GM23248 (cell line): ENCODE data around the gene PIGR. TPM values are rescaled to one million over a fixed set of nuclear protein-coding genes. Genes with fewer than 3 reads are reported as not detected.
A peak's percentile ranks its signal among the peaks of the same experiment; 100 is the strongest.

Source experiments
- DNase-seq: peaks from one replicate; pipeline ENCODE4 v3.0.0-alpha.2; 2015
- H2AFZ ChIP-seq: fragments of 200-600 bp; sonication (generic); 2 replicates; pipeline ENCODE4 v1.6.1; 2016; ENCODE audit warnings: antibody characterized with exemption
- H3F3A ChIP-seq: fragments of 200-600 bp; sonication (generic); 2 replicates; pipeline ENCODE4 v1.6.1; 2016; ENCODE audit warnings: mild to moderate bottlenecking, antibody characterized with exemption, mixed run types; ENCODE audit not compliant: insufficient read depth
- H3K27ac ChIP-seq: fragments of 200-600 bp; sonication (generic); 2 replicates; pipeline ENCODE4 v1.5.1; 2016; ENCODE audit warnings: mild to moderate bottlenecking
- H3K27me3 ChIP-seq: fragments of 200-600 bp; sonication (generic); replicated peaks from 2 replicates; pipeline ENCODE4 v1.6.1; 2016; ENCODE audit warnings: mild to moderate bottlenecking; ENCODE audit not compliant: insufficient read depth
- H3K36me3 ChIP-seq: fragments of 200-600 bp; sonication (generic); 2 replicates; pipeline ENCODE4 v1.6.1; 2016; ENCODE audit warnings: low read depth, mild to moderate bottlenecking
- H3K4me1 ChIP-seq: fragments of 200-600 bp; sonication (generic); 2 replicates; pipeline ENCODE4 v1.6.1; 2016; ENCODE audit warnings: mild to moderate bottlenecking; ENCODE audit not compliant: insufficient read depth
- H3K4me2 ChIP-seq: fragments of 200-600 bp; sonication (generic); one replicate; pipeline ENCODE4 v1.6.1; 2016; ENCODE audit warnings: mild to moderate bottlenecking; ENCODE audit not compliant: unreplicated experiment
- H3K4me3 ChIP-seq: fragments of 200-600 bp; sonication (generic); 2 replicates; pipeline ENCODE4 v1.5.1; 2016; ENCODE audit warnings: mild to moderate bottlenecking
- H3K79me2 ChIP-seq: fragments of 200-600 bp; sonication (generic); 2 replicates; pipeline ENCODE4 v1.6.1; 2016; ENCODE audit warnings: mild to moderate bottlenecking; ENCODE audit not compliant: insufficient read depth
- H3K9ac ChIP-seq: fragments of 200-600 bp; sonication (generic); 2 replicates; pipeline ENCODE4 v1.6.1; 2016; ENCODE audit warnings: mild to moderate bottlenecking
- H3K9me2 ChIP-seq: fragments of 200-600 bp; sonication (generic); 2 replicates; pipeline ENCODE4 v1.6.1; 2016; ENCODE audit warnings: mixed run types, mild to moderate bottlenecking, moderate library complexity; ENCODE audit not compliant: insufficient read depth
- H3K9me3 ChIP-seq: fragments of 200-600 bp; sonication (generic); one replicate; pipeline ENCODE4 v1.6.1; 2017; ENCODE audit warnings: low read depth
- H4K20me1 ChIP-seq: fragments of 200-600 bp; sonication (generic); 2 replicates; pipeline ENCODE4 v1.6.0; 2016; ENCODE audit not compliant: insufficient read depth
- EZH2 ChIP-seq: fragments of 200-600 bp; sonication (generic); IDR thresholded peaks from 2 replicates; pipeline ENCODE4 v1.6.1; 2018; ENCODE audit warnings: antibody characterized with exemption, mild to moderate bottlenecking; ENCODE audit not compliant: insufficient read depth, poor library complexity, severe bottlenecking
- EZH2phosphoT487 ChIP-seq: fragments of 200-600 bp; sonication (generic); IDR thresholded peaks from 2 replicates; pipeline ENCODE4 v1.6.1; 2018; ENCODE audit warnings: antibody characterized with exemption, moderate library complexity, mild to moderate bottlenecking, low read depth; ENCODE audit not compliant: insufficient read depth
- WGBS, 2 experiments: methylation state at CpG; one replicate each; pipeline ENCODE4 v1.1.6; 2015 to 2017; ENCODE audit warnings: low lambda C conversion rate in 2 of 2, low coverage in 1 of 2; ENCODE audit errors: missing lambda C conversion rate in 2 of 2; 5-methylcytosine and 5-hydroxymethylcytosine counted together
- in situ Hi-C: fragments of 300-500 bp; cut with MboI; formaldehyde crosslinking; loops from 2 replicates; pipeline ENCODE4 v1.15.0; 2020
- polyA plus RNA-seq: library from polyadenylated mRNA; unstranded; fragments of >200 nt; fragmentation: Nextera tagmentation; extraction: Ambion mirVana; gene quantifications from 2 replicates; pipeline ENCODE4 v1.2.1, GENCODE V29; 2016
- total RNA-seq: library from RNA; depleted of rRNA; stranded (reverse); fragments of >200 nt; shearing (Covaris generic); gene quantifications from 2 replicates; pipeline ENCODE4 v1.2.3, GENCODE V29; 2014

PIGR gene
- total and polyA plus RNA-seq, 2 experiments from 2014 or later, result not detected

DNA sequence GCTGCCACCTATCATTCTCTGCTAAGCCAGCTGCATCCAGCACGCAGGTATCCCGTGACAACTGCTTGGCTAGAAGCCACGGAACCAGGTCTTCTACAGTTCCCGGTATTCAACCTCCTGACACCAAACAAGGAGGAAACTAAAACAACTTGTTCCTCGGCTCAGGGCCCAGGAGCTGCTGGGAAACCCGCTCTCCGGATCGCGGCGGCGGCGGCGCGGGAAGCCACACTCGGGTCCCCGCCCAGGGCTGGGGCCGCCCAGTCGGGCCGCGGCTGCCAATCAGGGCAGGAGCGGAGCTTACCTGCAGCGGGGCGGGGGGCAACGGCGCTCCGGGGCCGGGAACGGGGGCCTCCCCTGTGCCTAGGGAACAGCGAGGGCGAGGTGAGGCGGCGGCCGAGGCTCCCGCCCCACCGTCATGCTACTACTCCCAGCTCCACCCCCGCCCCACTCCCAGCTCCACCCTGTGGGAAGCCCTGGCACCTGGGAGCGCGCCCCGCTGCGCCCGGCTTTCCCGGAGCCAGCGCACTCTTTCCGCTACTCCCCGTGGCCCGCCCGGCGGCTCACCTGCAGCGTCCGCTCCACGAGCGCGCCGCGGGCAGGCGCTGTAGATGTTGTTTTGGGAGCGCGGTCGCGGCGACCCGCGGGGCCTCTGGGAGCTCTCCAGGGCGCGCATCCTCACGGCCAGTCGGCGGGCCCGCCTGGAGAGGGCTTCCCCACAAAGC is 36.9 kb downstream of the PIGR start:
- no peaks in the 10 kb centered on the region for H4K20me1 ChIP-seq
- in situ Hi-C loops, result no loop called here
- H3K36me3 ChIP-seq, result no peaks in the 10 kb centered on the region
- H3K27me3 ChIP-seq, result 0 out of 2 replicates have a peak, but pooled peaks cover 7% of the 10 kb centered on the region
- H2AFZ ChIP-seq, result peak overlapping the region; percentile 76
- peak overlapping the region; percentile 73 for H3K4me2 ChIP-seq
- peaks cover 28% of the 10 kb centered on the region for H3F3A ChIP-seq
- peak overlapping the region; percentile 69 for H3K4me3 ChIP-seq
- no peak for TF ChIP-seq EZH2phosphoT487
- no peak for TF ChIP-seq EZH2
- H3K9ac ChIP-seq, result peak overlapping the region; percentile 55
- H3K27ac ChIP-seq, result no peak overlapping the region
- no peaks in the 10 kb centered on the region for H3K9me3 ChIP-seq
- peak; percentile 53 for DNase-seq
- H3K79me2 ChIP-seq, result no peaks in the 10 kb centered on the region
- peaks cover 12% of the 10 kb centered on the region for H3K4me1 ChIP-seq
- no peaks in the 10 kb centered on the region for H3K9me2 ChIP-seq
- WGBS, 2 experiments, result 4 to 5% methylated on average over 22 to 55 of the region's 69 CpGs

DNA sequence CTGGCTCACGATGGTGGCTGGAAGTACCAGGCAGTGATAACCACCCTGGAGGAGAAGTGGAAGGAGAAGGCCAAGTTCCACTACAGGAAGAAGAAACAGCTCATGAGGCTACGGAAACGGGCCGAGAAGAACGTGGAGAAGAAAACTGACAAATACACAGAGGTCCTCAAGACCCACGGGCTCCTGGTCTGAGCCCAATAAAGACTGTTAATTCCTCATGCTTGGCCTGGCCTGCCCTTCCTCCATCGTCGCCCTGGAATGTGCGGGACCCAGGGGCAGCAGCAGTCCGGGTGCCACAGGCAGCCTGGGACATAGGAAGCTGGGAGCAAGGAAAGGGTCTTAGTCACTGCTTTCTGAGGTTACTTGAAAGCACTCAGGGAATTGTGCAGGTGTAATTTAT is 38.2 kb downstream of the PIGR start:
- no peak overlapping the region for H3K4me2 ChIP-seq
- H4K20me1 ChIP-seq, result no peaks in the 10 kb centered on the region
- H3F3A ChIP-seq, result peaks cover 30% of the 10 kb centered on the region
- no peaks in the 10 kb centered on the region for H3K27me3 ChIP-seq
- H3K9me3 ChIP-seq, result no peaks in the 10 kb centered on the region
- H3K27ac ChIP-seq, result no peak overlapping the region
- H3K36me3 ChIP-seq, result no peaks in the 10 kb centered on the region
- no peak overlapping the region for H3K4me3 ChIP-seq
- H3K79me2 ChIP-seq, result no peaks in the 10 kb centered on the region
- H3K9me2 ChIP-seq, result no peaks in the 10 kb centered on the region
- DNase-seq, result no peak
- H3K4me1 ChIP-seq, result peaks cover 23% of the 10 kb centered on the region
- WGBS, 2 experiments, result 92 to 96% methylated on average over 10 of the region's 10 CpGs
- TF ChIP-seq EZH2phosphoT487 (no peak), EZH2 (no peak)
- in situ Hi-C loops, result no loop called here
- H3K9ac ChIP-seq, result no peak overlapping the region
- H2AFZ ChIP-seq, result no peak overlapping the region

DNA sequence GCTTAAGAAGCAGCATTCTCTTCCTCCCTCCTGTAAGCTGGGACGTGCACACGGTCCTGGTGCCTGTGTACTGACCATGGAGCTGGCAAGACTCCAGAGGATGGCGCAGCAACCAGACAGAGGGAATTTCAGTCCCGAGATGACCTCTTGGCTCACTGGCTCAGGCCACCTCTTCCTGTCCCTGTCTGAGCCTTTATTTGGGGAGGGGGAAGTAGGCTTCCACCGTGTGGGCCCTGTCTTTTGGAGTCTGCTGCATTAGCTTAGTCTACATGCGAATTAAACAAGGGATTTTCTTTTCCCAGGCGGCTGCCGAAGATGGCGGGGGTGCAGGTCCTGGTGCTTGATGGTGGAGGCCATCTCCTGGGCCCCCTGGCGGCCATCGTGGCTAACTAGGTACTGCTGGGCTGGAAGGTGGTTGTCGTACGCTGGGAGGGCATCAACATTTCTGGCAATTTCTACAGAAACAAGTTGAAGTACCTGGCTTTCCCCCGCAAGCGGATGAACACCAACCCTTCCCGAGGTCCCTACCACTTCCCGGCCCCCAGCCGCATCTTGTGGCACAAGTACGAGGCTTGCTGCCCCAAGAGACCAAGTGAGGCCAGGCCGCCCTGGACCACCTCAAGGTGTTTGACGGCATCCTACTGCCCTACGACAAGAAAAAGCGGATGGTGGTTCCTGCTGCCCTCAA is 38.8 kb downstream of the PIGR start:
- no peak overlapping the region for H3K4me2 ChIP-seq
- H3K27me3 ChIP-seq, result no peaks in the 10 kb centered on the region
- no peak overlapping the region for H3K27ac ChIP-seq
- no peak for TF ChIP-seq EZH2
- 89 to 93% methylated on average over 23 of the region's 23 CpGs for WGBS, 2 experiments
- in situ Hi-C loops, result no loop called here
- no peaks in the 10 kb centered on the region for H3K9me3 ChIP-seq
- no peaks in the 10 kb centered on the region for H4K20me1 ChIP-seq
- peaks cover 23% of the 10 kb centered on the region for H3K4me1 ChIP-seq
- H2AFZ ChIP-seq, result no peak overlapping the region
- H3K4me3 ChIP-seq, result no peak overlapping the region
- no peaks in the 10 kb centered on the region for H3K79me2 ChIP-seq
- DNase-seq, result no peak
- no peak overlapping the region for H3K9ac ChIP-seq
- H3K9me2 ChIP-seq, result no peaks in the 10 kb centered on the region
- no peaks in the 10 kb centered on the region for H3K36me3 ChIP-seq
- H3F3A ChIP-seq, result peaks cover 30% of the 10 kb centered on the region

DNA sequence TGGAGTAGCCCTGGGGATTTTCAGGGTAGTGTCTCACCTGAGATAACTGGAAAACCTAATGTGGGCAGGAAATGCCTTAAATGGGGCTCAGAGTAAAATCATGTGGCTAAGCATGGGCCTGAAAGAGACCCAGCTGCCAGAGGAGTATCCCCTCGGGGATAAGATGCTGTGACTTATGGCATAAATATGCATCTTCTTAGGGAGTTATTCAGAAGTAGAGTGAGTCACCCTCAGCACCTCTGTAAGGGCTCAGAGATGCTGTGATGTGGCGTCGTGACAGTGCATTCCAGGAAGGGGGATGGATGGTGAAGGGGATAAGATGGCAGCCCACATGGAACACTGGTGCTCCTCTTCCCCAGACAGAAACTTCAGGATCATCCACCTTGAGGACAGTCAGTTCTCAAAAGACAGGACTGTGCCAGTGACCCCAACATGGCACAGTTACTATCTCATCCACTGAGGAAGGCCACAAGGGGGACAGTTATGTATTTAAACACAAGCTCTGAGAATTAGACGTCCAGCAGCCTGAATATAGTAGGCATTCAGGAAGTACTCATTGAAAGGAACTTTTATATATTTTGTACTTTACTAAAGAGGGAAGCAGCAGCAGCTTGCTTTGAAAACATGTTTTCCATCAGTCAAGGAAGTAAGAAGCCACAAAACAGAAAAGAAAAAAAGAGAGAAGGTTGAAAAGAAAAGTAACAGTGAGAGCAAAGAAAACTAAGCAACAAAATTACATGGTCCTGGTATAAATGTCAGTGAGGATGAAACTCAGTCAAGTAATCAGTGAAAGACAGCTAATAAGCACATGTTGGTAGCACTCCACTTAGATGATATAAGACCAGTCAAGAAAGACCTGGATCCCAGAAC is 40.7 kb downstream of the PIGR start:
- Histone ChIP-seq H3K9ac (no peak overlapping the region), H3F3A (peaks cover 25% of the 10 kb centered on the region), H3K4me2 (no peak overlapping the region), H4K20me1 (no peaks in the 10 kb centered on the region), H3K27me3 (no peaks in the 10 kb centered on the region), H3K27ac (peak overlapping the region; percentile 71), H3K9me2 (no peaks in the 10 kb centered on the region), H2AFZ (peak overlapping the region; percentile 28; the same call in 1 of the 2 replicates), H3K79me2 (no peaks in the 10 kb centered on the region), H3K36me3 (no peaks in the 10 kb centered on the region), H3K4me3 (no peak overlapping the region), H3K4me1 (peaks cover 23% of the 10 kb centered on the region), H3K9me3 (no peaks in the 10 kb centered on the region)
- in situ Hi-C loops, result no loop called here
- peak; percentile 95 for DNase-seq
- TF ChIP-seq EZH2phosphoT487 (no peak), EZH2 (no peak)
- 24 to 27% methylated on average over 4 of the region's 4 CpGs for WGBS, 2 experiments
